ENCODE data around the gene RAD51B. TPM values are rescaled to one million over a fixed set of nuclear protein-coding genes. Genes with fewer than 3 reads are reported as not detected.

Gene RAD51B
- total RNA-seq, 1 experiment from 2014 or later: 16.7 TPM

GRCh38 chr14:68738559-68738958, 919.0 kb downstream of the RAD51B start:
- H3K4me3 Mint-ChIP-seq: no peak overlapping the region
- Histone ChIP-seq H3K4me1 (ENCODE audit: insufficient read depth, low read length) (no peaks in the 10 kb centered on the region), H4K5ac (ENCODE audit: insufficient read length, low read depth, low read length) (no peak overlapping the region), H3K27me3 (ENCODE audit: insufficient read depth, low read length) (no peaks in the 10 kb centered on the region), H3K9me3 (ENCODE audit: control insufficient read depth, low read depth, low read length) (no peaks in the 10 kb centered on the region), H2BK120ac (ENCODE audit: low read depth, low read length, poor library complexity, severe bottlenecking) (no peak overlapping the region), H3K23ac (ENCODE audit: insufficient read length, low read depth, low read length) (no peak overlapping the region), H3K27ac (ENCODE audit: insufficient read length, low read depth, low read length) (no peak overlapping the region), H4K91ac (ENCODE audit: insufficient read length, low read depth, low read length) (no peak overlapping the region), H2BK15ac (ENCODE audit: low read depth, low read length) (no peak overlapping the region), H2AFZ (ENCODE audit: low read length) (no peak overlapping the region), H3T11ph (ENCODE audit: low read length) (no peak overlapping the region), H3K4me2 (ENCODE audit: insufficient read depth, insufficient read length, low read length) (no peak overlapping the region), H3K23me2 (ENCODE audit: insufficient read length, low read depth, low read length, poor library complexity, severe bottlenecking) (no peaks in the 10 kb centered on the region), H3K18ac (ENCODE audit: insufficient read length, low read depth, low read length) (no peak overlapping the region), H3K79me2 (ENCODE audit: insufficient read depth, low read length) (no peaks in the 10 kb centered on the region), H2BK5ac (ENCODE audit: insufficient read length, low read length) (no peak overlapping the region), H2AK5ac (ENCODE audit: insufficient read length, low read length) (no peak overlapping the region), H2BK20ac (ENCODE audit: low read depth, low read length, poor library complexity, severe bottlenecking) (no peak overlapping the region), H4K20me1 (ENCODE audit: control insufficient read depth, insufficient read depth, insufficient read length) (no peaks in the 10 kb centered on the region), H3K4ac (ENCODE audit: low read depth, low read length) (no peak overlapping the region), H3K9ac (ENCODE audit: extremely low read depth, insufficient read length, low read length) (no peak overlapping the region), H3K79me1 (ENCODE audit: insufficient read depth, low read depth, low read length, poor library complexity, severe bottlenecking) (no peaks in the 10 kb centered on the region), H2BK12ac (ENCODE audit: insufficient read length, low read depth, low read length) (no peak overlapping the region), H3K14ac (ENCODE audit: insufficient read depth, low read length) (no peak overlapping the region), H3K56ac (ENCODE audit: insufficient read length, low read depth, low read length) (no peak overlapping the region), H4K8ac (replicated peaks; ENCODE audit: insufficient read length, low read depth, low read length) (no peak overlapping the region)
- no peak for DNase-seq
- H3K27ac Mint-ChIP-seq: no peak overlapping the region
- H3K36me3 Mint-ChIP-seq (ENCODE audit: insufficient read depth in 1 of 3, low read depth in 3 of 3): peaks cover 0 to 5% (median 0%) of the 10 kb centered on the region in 3 experiments; a peak in 2 of 7 replicates
- no CpG with 5 or more reads among the region's 4 CpGs for WGBS (ENCODE audit: extremely low coverage, insufficient read length, low lambda C conversion rate)
- no peak for TF ChIP-seq CTCF (conservative IDR thresholded peaks at IDR 0.05)
- H3K27me3 Mint-ChIP-seq (ENCODE audit: low read depth): peaks cover 9% of the 10 kb centered on the region
- H3K9me3 Mint-ChIP-seq: peaks cover 7 to 12% of the 10 kb centered on the region in 2 experiments; a peak in 4 of 5 replicates
- H3K4me1 Mint-ChIP-seq: peaks cover 0 to 17% of the 10 kb centered on the region in 2 experiments; a peak in 3 of 4 replicates
